ENCODE data around the gene ECHS1.

ECHS1 gene

DNA sequence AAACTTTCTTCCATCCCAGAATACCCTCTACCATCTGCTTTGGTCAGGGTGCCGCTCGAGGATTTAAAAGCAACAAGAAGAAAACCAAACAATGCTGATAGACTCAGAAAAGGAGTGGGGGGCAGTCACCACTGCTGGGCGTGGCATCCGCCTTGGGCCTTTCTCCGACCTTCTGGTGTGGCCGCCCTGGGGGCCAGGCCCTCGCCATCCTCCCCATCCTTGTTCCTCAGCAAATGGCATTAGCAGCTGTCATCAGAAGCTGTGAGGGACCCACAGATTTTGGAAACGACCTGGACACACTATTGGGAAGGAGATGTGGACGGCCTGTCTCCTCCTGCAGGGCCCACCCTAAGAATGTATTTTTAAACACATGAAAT is 60.4 kb downstream of the ECHS1 start:
- Histone ChIP-seq H3K27ac (ENCODE audit: low read depth, low read length) (no peak overlapping the region), H3K36me3 (ENCODE audit: control insufficient read depth, insufficient read depth, low read length) (peaks cover 12% of the 10 kb centered on the region), H3K27me3 (ENCODE audit: control insufficient read depth, insufficient read depth, low read length) (no peaks in the 10 kb centered on the region), H3K4me3 (ENCODE audit: low read length) (no peak overlapping the region), H3K9ac (ENCODE audit: low read length) (no peak overlapping the region), H3K4me1 (ENCODE audit: control insufficient read depth, insufficient read depth, low read length) (peaks cover 4% of the 10 kb centered on the region)
